HepG2 (cell line): ENCODE data around the gene PNLDC1. TPM values are rescaled to one million over a fixed set of nuclear protein-coding genes. Genes with fewer than 3 reads are reported as not detected.

Source experiments
- ADNP ChIP-seq: sonication (generic); formaldehyde crosslinking; IDR thresholded peaks from 2 replicates; pipeline ENCODE4 v1.4.0; 2020; ENCODE audit warnings: missing genetic modification reagents
- GFI1 ChIP-seq: sonication (generic); formaldehyde crosslinking; IDR thresholded peaks from 2 replicates; pipeline ENCODE4 v1.5.0; 2020; ENCODE audit warnings: missing genetic modification reagents, mild to moderate bottlenecking, borderline replicate concordance
- HNRNPLL ChIP-seq: fragments of 200-400 bp; formaldehyde crosslinking; IDR thresholded peaks from 2 replicates; pipeline ENCODE4 v1.6.1; 2017; ENCODE audit warnings: mild to moderate bottlenecking, low read depth, low read length; ENCODE audit not compliant: poor library complexity, severe bottlenecking
- HOXA7 ChIP-seq: sonication (generic); formaldehyde crosslinking; IDR thresholded peaks from 2 replicates; pipeline ENCODE4 v1.8.1; 2022; ENCODE audit warnings: mild to moderate bottlenecking, missing genetic modification reagents, moderate library complexity
- PTBP1 ChIP-seq: fragments of 200-400 bp; formaldehyde crosslinking; IDR thresholded peaks from 2 replicates; pipeline ENCODE4 v1.6.1; 2018; ENCODE audit warnings: low read length, low read depth; ENCODE audit not compliant: poor library complexity, severe bottlenecking
- SP4 ChIP-seq: sonication (generic); formaldehyde crosslinking; IDR thresholded peaks from 2 replicates; pipeline ENCODE4 v1.8.1; 2023; ENCODE audit warnings: mild to moderate bottlenecking, missing genetic modification reagents
- TARDBP ChIP-seq: sonication (generic); formaldehyde crosslinking; IDR thresholded peaks from 2 replicates; pipeline ENCODE4 v1.8.0; 2022; ENCODE audit warnings: mild to moderate bottlenecking, missing genetic modification reagents
- ZFP1 ChIP-seq: IDR thresholded peaks from 2 replicates; pipeline ENCODE4 v1.6.1; 2016
- ZFP36L2 ChIP-seq: sonication (generic); formaldehyde crosslinking; IDR thresholded peaks from 2 replicates; pipeline ENCODE4 v1.4.0; 2020; ENCODE audit warnings: missing genetic modification reagents
- ZNF205 ChIP-seq: IDR thresholded peaks from 2 replicates; pipeline ENCODE4 v1.6.1; 2018; ENCODE audit warnings: missing biosample characterization, missing genetic modification reagents
- ZNF251 ChIP-seq: sonication (generic); formaldehyde crosslinking; IDR thresholded peaks from 2 replicates; pipeline ENCODE4 v1.9.0; 2021; ENCODE audit warnings: mild to moderate bottlenecking, missing genetic modification reagents
- ZNF556 ChIP-seq: sonication (generic); formaldehyde crosslinking; IDR thresholded peaks from 2 replicates; pipeline ENCODE4 v1.4.0; 2020; ENCODE audit warnings: mild to moderate bottlenecking, missing genetic modification reagents, borderline replicate concordance
- ZNF569 ChIP-seq: sonication (generic); formaldehyde crosslinking; IDR thresholded peaks from 2 replicates; pipeline ENCODE4 v1.5.0; 2020; ENCODE audit warnings: mild to moderate bottlenecking, missing genetic modification reagents, moderate library complexity, borderline replicate concordance
- polyA plus RNA-seq, 8 experiments: library from polyadenylated mRNA; depleted of rRNA in 3 of 8; stranded (reverse) in 7 of 8; unstranded in 1 of 8; fragments of >200 nt; fragmentation: Illumina TruSeq in 4 of 8; extraction: Trizol in 4 of 8; gene quantifications; 2 replicates each; pipeline versions ENCODE4 v1.2.1 to v1.2.3, GENCODE V29; 2011 to 2016; ENCODE audit warnings: low read depth in 4 of 8, missing spikeins in 1 of 8, mixed read lengths in 1 of 8; ENCODE audit not compliant: insufficient read depth in 1 of 8
- total RNA-seq, 5 experiments: library from RNA; depleted of rRNA; stranded (reverse); fragments of >200 nt; fragmentation: Illumina TruSeq; extraction: Trizol; gene quantifications; 2 replicates each; pipeline ENCODE4 v1.2.3, GENCODE V29; 2016; ENCODE audit warnings: low read depth in 1 of 5
- TF ChIP-seq, protein P1 (sequence below): sonication (generic); formaldehyde crosslinking; IDR thresholded peaks from 2 replicates; pipeline ENCODE4 v1.4.0; 2020; ENCODE audit warnings: missing genetic modification reagents, mild to moderate bottlenecking, borderline replicate concordance
- TF ChIP-seq, protein P2 (sequence below): sonication (generic); formaldehyde crosslinking; IDR thresholded peaks from 2 replicates; pipeline ENCODE4 v1.5.1; 2020; ENCODE audit warnings: mild to moderate bottlenecking, missing genetic modification reagents
- TF ChIP-seq, protein P3 (sequence below): sonication (generic); formaldehyde crosslinking; IDR thresholded peaks from 2 replicates; pipeline ENCODE4 v1.4.0; 2020; ENCODE audit warnings: missing genetic modification reagents, borderline replicate concordance
- TF ChIP-seq, protein P4 (sequence below): sonication (generic); formaldehyde crosslinking; IDR thresholded peaks from 2 replicates; pipeline ENCODE4 v1.4.0; 2020; ENCODE audit warnings: missing genetic modification reagents

Gene PNLDC1
- total and polyA plus RNA-seq, 2 of the 13 experiments (the other 11 are each of a cell fraction or from before 2014, with no cell fraction given) = not detected

DNA sequence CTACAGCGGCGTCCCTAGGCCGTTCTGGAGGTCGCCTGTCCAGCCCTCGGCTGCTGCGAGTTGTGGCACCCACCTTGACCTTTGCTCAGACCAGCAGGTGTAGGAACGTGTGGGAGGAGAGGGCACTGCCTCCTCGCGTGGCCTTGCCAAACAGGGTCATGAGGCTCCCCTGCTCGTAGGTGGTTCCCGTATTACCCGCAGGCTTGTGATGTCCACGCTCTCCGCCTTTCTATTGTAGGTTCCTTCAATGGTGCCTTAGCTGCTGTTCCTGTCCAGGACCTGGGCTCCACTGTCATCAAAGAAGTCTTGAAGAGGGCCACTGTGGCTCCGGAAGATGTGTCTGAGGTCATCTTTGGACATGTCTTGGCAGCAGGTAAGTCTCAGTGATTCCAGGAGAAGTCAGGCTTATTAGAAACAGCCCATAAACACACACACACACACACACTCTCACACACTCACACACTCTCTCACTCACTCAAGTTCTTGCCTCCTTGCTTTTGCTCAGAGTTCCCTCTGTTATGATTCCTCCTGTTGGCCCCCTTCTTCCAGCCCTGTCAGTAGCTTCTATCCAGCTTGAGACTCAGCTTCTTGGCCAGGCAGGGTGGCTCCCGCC, 37.3 kb upstream of the PNLDC1 start (continued):
- TF ChIP-seq, protein P1, sequence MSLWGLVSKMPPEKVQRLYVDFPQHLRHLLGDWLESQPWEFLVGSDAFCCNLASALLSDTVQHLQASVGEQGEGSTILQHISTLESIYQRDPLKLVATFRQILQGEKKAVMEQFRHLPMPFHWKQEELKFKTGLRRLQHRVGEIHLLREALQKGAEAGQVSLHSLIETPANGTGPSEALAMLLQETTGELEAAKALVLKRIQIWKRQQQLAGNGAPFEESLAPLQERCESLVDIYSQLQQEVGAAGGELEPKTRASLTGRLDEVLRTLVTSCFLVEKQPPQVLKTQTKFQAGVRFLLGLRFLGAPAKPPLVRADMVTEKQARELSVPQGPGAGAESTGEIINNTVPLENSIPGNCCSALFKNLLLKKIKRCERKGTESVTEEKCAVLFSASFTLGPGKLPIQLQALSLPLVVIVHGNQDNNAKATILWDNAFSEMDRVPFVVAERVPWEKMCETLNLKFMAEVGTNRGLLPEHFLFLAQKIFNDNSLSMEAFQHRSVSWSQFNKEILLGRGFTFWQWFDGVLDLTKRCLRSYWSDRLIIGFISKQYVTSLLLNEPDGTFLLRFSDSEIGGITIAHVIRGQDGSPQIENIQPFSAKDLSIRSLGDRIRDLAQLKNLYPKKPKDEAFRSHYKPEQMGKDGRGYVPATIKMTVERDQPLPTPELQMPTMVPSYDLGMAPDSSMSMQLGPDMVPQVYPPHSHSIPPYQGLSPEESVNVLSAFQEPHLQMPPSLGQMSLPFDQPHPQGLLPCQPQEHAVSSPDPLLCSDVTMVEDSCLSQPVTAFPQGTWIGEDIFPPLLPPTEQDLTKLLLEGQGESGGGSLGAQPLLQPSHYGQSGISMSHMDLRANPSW (CRISPR knock-in tag) = 0 out of 2 replicates have a peak, but pooled peaks have one; percentile 67
- TF ChIP-seq PTBP1 (no peak), HNRNPLL (no peak), ZNF569 (CRISPR knock-in tag) (no peak), ZFP36L2 (no peak), SP4 (CRISPR knock-in tag) (no peak), GFI1 (CRISPR knock-in tag) (peak; percentile 60; the same call in 1 of the 2 replicates), TARDBP (CRISPR knock-in tag) (no peak; the same call in none of the 2 replicates), ADNP (CRISPR knock-in tag) (0 out of 2 replicates have a peak, but pooled peaks have one; percentile 38), HOXA7 (CRISPR knock-in tag) (no peak), ZNF556 (no peak; the same call in 1 of the 2 replicates), ZFP1 (CRISPR knock-in tag) (no peak), ZNF251 (CRISPR knock-in tag) (no peak), ZNF205 (CRISPR knock-in tag) (peak; percentile 97)
- TF ChIP-seq, protein P2, sequence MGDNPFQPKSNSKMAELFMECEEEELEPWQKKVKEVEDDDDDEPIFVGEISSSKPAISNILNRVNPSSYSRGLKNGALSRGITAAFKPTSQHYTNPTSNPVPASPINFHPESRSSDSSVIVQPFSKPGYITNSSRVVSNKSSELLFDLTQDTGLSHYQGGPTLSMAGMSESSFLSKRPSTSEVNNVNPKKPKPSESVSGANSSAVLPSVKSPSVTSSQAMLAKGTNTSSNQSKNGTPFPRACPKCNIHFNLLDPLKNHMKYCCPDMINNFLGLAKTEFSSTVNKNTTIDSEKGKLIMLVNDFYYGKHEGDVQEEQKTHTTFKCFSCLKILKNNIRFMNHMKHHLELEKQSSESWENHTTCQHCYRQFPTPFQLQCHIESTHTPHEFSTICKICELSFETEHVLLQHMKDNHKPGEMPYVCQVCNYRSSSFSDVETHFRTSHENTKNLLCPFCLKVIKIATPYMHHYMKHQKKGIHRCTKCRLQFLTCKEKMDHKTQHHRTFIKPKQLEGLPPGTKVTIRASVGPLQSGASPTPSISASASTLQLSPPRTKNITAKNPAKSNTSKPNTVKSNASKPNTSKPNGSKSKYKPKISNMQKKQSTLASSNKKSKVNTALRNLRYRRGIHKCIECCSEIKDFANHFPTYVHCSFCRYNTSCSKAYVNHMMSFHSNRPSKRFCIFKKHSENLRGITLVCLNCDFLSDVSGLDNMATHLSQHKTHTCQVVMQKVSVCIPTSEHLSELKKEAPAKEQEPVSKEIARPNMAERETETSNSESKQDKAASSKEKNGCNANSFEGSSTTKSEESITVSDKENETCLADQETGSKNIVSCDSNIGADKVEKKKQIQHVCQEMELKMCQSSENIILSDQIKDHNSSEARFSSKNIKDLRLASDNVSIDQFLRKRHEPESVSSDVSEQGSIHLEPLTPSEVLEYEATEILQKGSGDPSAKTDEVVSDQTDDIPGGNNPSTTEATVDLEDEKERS (CRISPR knock-in tag) = no peak
- TF ChIP-seq, protein P3, sequence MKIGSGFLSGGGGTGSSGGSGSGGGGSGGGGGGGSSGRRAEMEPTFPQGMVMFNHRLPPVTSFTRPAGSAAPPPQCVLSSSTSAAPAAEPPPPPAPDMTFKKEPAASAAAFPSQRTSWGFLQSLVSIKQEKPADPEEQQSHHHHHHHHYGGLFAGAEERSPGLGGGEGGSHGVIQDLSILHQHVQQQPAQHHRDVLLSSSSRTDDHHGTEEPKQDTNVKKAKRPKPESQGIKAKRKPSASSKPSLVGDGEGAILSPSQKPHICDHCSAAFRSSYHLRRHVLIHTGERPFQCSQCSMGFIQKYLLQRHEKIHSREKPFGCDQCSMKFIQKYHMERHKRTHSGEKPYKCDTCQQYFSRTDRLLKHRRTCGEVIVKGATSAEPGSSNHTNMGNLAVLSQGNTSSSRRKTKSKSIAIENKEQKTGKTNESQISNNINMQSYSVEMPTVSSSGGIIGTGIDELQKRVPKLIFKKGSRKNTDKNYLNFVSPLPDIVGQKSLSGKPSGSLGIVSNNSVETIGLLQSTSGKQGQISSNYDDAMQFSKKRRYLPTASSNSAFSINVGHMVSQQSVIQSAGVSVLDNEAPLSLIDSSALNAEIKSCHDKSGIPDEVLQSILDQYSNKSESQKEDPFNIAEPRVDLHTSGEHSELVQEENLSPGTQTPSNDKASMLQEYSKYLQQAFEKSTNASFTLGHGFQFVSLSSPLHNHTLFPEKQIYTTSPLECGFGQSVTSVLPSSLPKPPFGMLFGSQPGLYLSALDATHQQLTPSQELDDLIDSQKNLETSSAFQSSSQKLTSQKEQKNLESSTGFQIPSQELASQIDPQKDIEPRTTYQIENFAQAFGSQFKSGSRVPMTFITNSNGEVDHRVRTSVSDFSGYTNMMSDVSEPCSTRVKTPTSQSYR (CRISPR knock-in tag) = peak; percentile 64; the same call in 1 of the 2 replicates
- TF ChIP-seq, protein P4, sequence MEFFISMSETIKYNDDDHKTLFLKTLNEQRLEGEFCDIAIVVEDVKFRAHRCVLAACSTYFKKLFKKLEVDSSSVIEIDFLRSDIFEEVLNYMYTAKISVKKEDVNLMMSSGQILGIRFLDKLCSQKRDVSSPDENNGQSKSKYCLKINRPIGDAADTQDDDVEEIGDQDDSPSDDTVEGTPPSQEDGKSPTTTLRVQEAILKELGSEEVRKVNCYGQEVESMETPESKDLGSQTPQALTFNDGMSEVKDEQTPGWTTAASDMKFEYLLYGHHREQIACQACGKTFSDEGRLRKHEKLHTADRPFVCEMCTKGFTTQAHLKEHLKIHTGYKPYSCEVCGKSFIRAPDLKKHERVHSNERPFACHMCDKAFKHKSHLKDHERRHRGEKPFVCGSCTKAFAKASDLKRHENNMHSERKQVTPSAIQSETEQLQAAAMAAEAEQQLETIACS = 0 out of 2 replicates have a peak, but pooled peaks have one; percentile 30
